Naive thymus-derived CD4-positive, alpha-beta T cell (primary cell): ENCODE results near the gene KRTAP4-4. TPM values are rescaled to one million over a fixed set of nuclear protein-coding genes. Genes with fewer than 3 reads are reported as not detected.
"Not testable (repeated sequence)": the region's sequence is repeated elsewhere in the genome, so short reads cannot be mapped to it uniquely, and the experiment has no call there.

Experiments
- ATAC-seq: fragments of 150-1000 bp; cut with Tn5 transposase; 2 replicates; pipeline ENCODE4 v1.10.0; 2021; ENCODE audit warnings: mild to moderate bottlenecking, moderate library complexity
- CTCF ChIA-PET: fragments of 350-600 bp; sonication (Branson Sonifier 250); formaldehyde crosslinking; loops from one replicate; lab custom pipeline; 2021; ENCODE audit warnings: antibody characterized with exemption; lab: Charles Lee
- POLR2A ChIA-PET: fragments of 350-600 bp; sonication (Branson Sonifier 250); formaldehyde crosslinking; loops from one replicate; lab custom pipeline; 2021; ENCODE audit warnings: antibody characterized with exemption, inconsistent platforms; lab: Charles Lee
- DNase-seq, 9 donors: peaks; one replicate each; pipeline versions ENCODE4 v3.0.0 to v3.0.0-alpha.2; 2020 to 2022; ENCODE audit warnings: mixed read lengths in 1 of 9
- H3K27ac ChIP-seq: one replicate; pipeline ENCODE4 v1.7.0; 2013; ENCODE audit warnings: mild to moderate bottlenecking, low read depth, low read length, moderate library complexity
- H3K27me3 ChIP-seq, 2 donors: one replicate each; pipeline ENCODE4 v1.7.0; 2013; ENCODE audit warnings: low read length in 2 of 2, mild to moderate bottlenecking in 2 of 2, moderate library complexity in 2 of 2; ENCODE audit not compliant: control insufficient read depth in 2 of 2, insufficient read depth in 2 of 2
- H3K36me3 ChIP-seq, 3 experiments: 1 replicate in 2 of 3; 2 replicates in 1 of 3; pipeline ENCODE4 v1.7.0; 2013; ENCODE audit warnings: low read length in 3 of 3, mild to moderate bottlenecking in 3 of 3, moderate library complexity in 1 of 3; ENCODE audit not compliant: insufficient read depth in 3 of 3, control insufficient read depth in 2 of 3
- H3K4me1 ChIP-seq, 2 donors: one replicate each; pipeline ENCODE4 v1.7.0; 2013; ENCODE audit warnings: low read length in 2 of 2, mild to moderate bottlenecking in 2 of 2, moderate library complexity in 1 of 2; ENCODE audit not compliant: control insufficient read depth in 2 of 2, insufficient read depth in 2 of 2
- H3K4me3 ChIP-seq: 2 replicates; pipeline ENCODE4 v1.7.0; 2013; ENCODE audit warnings: mild to moderate bottlenecking, low read length
- H3K9me3 ChIP-seq, 3 experiments: 1 replicate in 2 of 3; 2 replicates in 1 of 3; pipeline ENCODE4 v1.7.0; 2013; ENCODE audit warnings: low read length in 3 of 3; ENCODE audit not compliant: control insufficient read depth in 2 of 3
- H3K27ac Mint-ChIP-seq, 9 donors: one replicate each; pipeline ENCODE4 v1.8.0; 2020 to 2022; ENCODE audit warnings: mixed read lengths in 9 of 9, mild to moderate bottlenecking in 8 of 9, moderate library complexity in 5 of 9, inconsistent platforms in 2 of 9
- H3K27me3 Mint-ChIP-seq, 5 donors: one replicate each; pipeline ENCODE4 v1.8.0; 2021 to 2022; ENCODE audit warnings: mixed read lengths in 5 of 5, mild to moderate bottlenecking in 1 of 5
- H3K36me3 Mint-ChIP-seq, 5 donors: one replicate each; pipeline ENCODE4 v1.8.0; 2020 to 2022; ENCODE audit warnings: mixed read lengths in 5 of 5, mild to moderate bottlenecking in 3 of 5, inconsistent platforms in 1 of 5
- H3K4me1 Mint-ChIP-seq, 7 donors: one replicate each; pipeline ENCODE4 v1.8.0; 2020 to 2022; ENCODE audit warnings: mixed read lengths in 7 of 7, mild to moderate bottlenecking in 3 of 7, inconsistent platforms in 1 of 7
- H3K4me3 Mint-ChIP-seq, 10 donors: one replicate each; pipeline ENCODE4 v1.8.0; 2020 to 2022; ENCODE audit warnings: mild to moderate bottlenecking in 10 of 10, mixed read lengths in 10 of 10, moderate library complexity in 6 of 10, inconsistent platforms in 2 of 10
- H3K9me3 Mint-ChIP-seq, 11 donors: one replicate each; pipeline ENCODE4 v1.8.0; 2020 to 2022; ENCODE audit warnings: mixed read lengths in 11 of 11, mild to moderate bottlenecking in 4 of 11, inconsistent platforms in 1 of 11, moderate library complexity in 1 of 11
- intact Hi-C, 2 donors: fragments of 100-400 bp; cut with micrococcal nuclease; formaldehyde crosslinking; loops; one replicate each; pipeline ENCODE4 v1.15.1; 2023
- polyA plus RNA-seq, 2 donors: library from polyadenylated mRNA; unstranded; fragments of 300-500 nt; fragmentation: Illumina TruSeq; gene quantifications; one replicate each; pipeline ENCODE4 v1.2.3, GENCODE V29; 2021
- total RNA-seq, 6 experiments: library from RNA in 5 of 6; stranded (reverse) in 5 of 6; gene quantifications; 1 replicate in 5 of 6; 2 replicates in 1 of 6; pipeline ENCODE4 v1.2.3 and lab custom pipeline; 2021 to 2026

KRTAP4-4 gene
- total RNA-seq, result not detected
- not detected for polyA plus RNA-seq
- total RNA-seq (lab: John Stamatoyannopoulos, UW), result not detected

- H3K4me1 Mint-ChIP-seq, result peaks cover 0 to 8% (median 0%) of the 10 kb centered on the region in 7 donors
- Histone ChIP-seq H3K9me3 (no peaks in the 10 kb centered on the region), H3K27ac (no peak within 1 kb of the TSS), H3K27me3 (peaks cover 0 to 6% of the 10 kb centered on the region in 2 donors), H3K4me3 (no peak within 1 kb of the TSS), H3K4me1 (no peaks in the 10 kb centered on the region), H3K36me3 (no peaks in the 10 kb centered on the region)
- POLR2A ChIA-PET, result no interaction called here
- H3K4me3 Mint-ChIP-seq, result no peak within 1 kb of the TSS
- intact Hi-C loops, result loop anchor here in 1 of 2 donors (5.0 kb wide), 1 partner anchor 113 kb away; the partner anchor contains the start of gene KRTAP2-1
- H3K9me3 Mint-ChIP-seq, result no peaks in the 10 kb centered on the region
- H3K36me3 Mint-ChIP-seq, result peaks cover 0 to 4% (median 0%) of the 10 kb centered on the region in 5 donors
- peak within 1 kb of the TSS in 2 of 9 donors; percentile 43 to 74 for H3K27ac Mint-ChIP-seq
- no peak for DNase-seq
- peaks cover 0 to 25% (median 11%) of the 10 kb centered on the region in 5 donors for H3K27me3 Mint-ChIP-seq
- no peak for ATAC-seq
- CTCF ChIA-PET, result no interaction called here
These were observed at the start of gene KRTAP4-4 for GRCh38 chr17:41160648-41161047. TSS of gene KRTAP4-4 (minus strand) at chr17:41160748. CDS start at chr17:41160691, 57 bp downstream.

- H3K9me3 Mint-ChIP-seq, result peaks cover 0 to 8% (median 3%) of the 10 kb centered on the region in 11 donors
- H3K4me3 Mint-ChIP-seq, result no peak overlapping the region
- H3K27ac ChIP-seq, result no peak overlapping the region
- no peaks in the 10 kb centered on the region for H3K36me3 ChIP-seq
- H3K27ac Mint-ChIP-seq, result peak overlapping the region in 2 of 9 donors; percentile 10 to 52
- ATAC-seq (no peak), DNase-seq (no peak)
- ChIA-PET POLR2A (no interaction called here), CTCF (no interaction called here)
- no peaks in the 10 kb centered on the region for H3K4me1 ChIP-seq
- H3K36me3 Mint-ChIP-seq, result peaks cover 0 to 4% (median 0%) of the 10 kb centered on the region in 5 donors
- H3K27me3 ChIP-seq, result no peaks in the 10 kb centered on the region
- no peaks in the 10 kb centered on the region for H3K9me3 ChIP-seq
- intact Hi-C loops, result no loop called here
- no peaks in the 10 kb centered on the region for H3K4me1 Mint-ChIP-seq
- no peak overlapping the region for H3K4me3 ChIP-seq
- H3K27me3 Mint-ChIP-seq, result peaks cover 0 to 4% (median 0%) of the 10 kb centered on the region in 5 donors
These were observed 39.0 kb upstream of the KRTAP4-4 start for GRCh38 chr17:41199421-41200078.

DNA sequence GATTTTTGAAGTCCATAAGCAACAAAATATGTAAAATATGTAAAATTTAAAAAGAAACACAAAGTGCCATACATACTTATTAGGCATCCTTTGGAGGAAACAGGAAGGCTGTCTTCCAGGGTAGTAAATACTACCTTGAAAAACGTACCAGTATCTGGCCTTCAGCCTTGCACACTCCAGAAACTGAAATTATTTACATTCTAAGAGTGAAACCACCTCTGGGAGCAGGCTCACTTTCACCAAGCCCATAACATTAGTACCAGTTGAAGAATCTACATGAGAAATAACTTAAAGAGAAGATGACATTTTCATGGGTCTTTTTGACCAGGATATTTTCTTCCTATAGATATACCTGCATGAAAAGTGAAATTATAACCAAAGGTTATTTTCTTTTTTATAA is 35.5 kb upstream of the KRTAP4-4 start:
- POLR2A ChIA-PET, result no interaction called here
- Mint-ChIP-seq H3K36me3 (peaks cover 0 to 4% (median 0%) of the 10 kb centered on the region in 5 donors), H3K9me3 (peaks cover 0 to 10% (median 3%) of the 10 kb centered on the region in 11 donors), H3K4me3 (no peak overlapping the region), H3K4me1 (no peaks in the 10 kb centered on the region), H3K27ac (no peak overlapping the region), H3K27me3 (peaks cover 0 to 4% (median 1%) of the 10 kb centered on the region in 5 donors)
- Histone ChIP-seq H3K4me1 (no peaks in the 10 kb centered on the region), H3K36me3 (no peaks in the 10 kb centered on the region), H3K27ac (no peak overlapping the region), H3K9me3 (no peaks in the 10 kb centered on the region), H3K27me3 (no peaks in the 10 kb centered on the region), H3K4me3 (no peak overlapping the region)
- intact Hi-C loops, result no loop called here
- no peak for DNase-seq
- ATAC-seq, result no peak
- CTCF ChIA-PET, result interaction anchor here (0.7 kb wide), 1 partner anchor 29 kb away, joined by 3 read pairs; no protein-coding TSS in a partner anchor

DNA sequence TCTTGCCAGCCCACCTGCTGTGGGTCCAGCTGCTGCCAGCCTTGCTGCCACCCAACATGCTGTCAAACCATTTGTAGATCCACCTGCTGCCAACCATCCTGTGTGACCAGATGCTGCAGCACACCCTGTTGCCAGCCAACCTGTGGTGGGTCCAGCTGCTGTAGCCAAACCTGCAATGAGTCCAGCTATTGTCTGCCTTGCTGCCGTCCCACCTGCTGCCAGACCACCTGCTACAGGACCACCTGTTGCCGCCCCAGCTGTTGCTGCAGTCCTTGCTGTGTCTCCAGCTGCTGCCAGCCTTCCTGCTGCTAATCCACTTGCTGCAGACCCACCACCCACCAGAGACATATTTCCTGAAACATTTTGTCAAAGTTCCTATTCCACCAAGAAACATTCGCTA is 29.8 kb upstream of the KRTAP4-4 start:
- POLR2A ChIA-PET, result no interaction called here
- Mint-ChIP-seq H3K27me3 (peaks cover 0 to 17% (median 4%) of the 10 kb centered on the region in 5 donors), H3K9me3 (peaks cover 0 to 3% (median 0%) of the 10 kb centered on the region in 11 donors), H3K4me3 (no peak overlapping the region), H3K36me3 (peaks cover 0 to 3% (median 0%) of the 10 kb centered on the region in 5 donors), H3K4me1 (no peaks in the 10 kb centered on the region), H3K27ac (peak overlapping the region in 1 of 9 donors; percentile 37)
- Histone ChIP-seq H3K4me3 (no peak overlapping the region), H3K4me1 (no peaks in the 10 kb centered on the region), H3K36me3 (no peaks in the 10 kb centered on the region), H3K27ac (no peak overlapping the region), H3K9me3 (no peaks in the 10 kb centered on the region), H3K27me3 (no peaks in the 10 kb centered on the region)
- ATAC-seq (no peak), DNase-seq (no peak)
- CTCF ChIA-PET, result interaction anchor here (0.7 kb wide), 1 partner anchor 95 kb away, joined by 6 read pairs; no protein-coding TSS in a partner anchor
- intact Hi-C loops, result no loop called here

DNA sequence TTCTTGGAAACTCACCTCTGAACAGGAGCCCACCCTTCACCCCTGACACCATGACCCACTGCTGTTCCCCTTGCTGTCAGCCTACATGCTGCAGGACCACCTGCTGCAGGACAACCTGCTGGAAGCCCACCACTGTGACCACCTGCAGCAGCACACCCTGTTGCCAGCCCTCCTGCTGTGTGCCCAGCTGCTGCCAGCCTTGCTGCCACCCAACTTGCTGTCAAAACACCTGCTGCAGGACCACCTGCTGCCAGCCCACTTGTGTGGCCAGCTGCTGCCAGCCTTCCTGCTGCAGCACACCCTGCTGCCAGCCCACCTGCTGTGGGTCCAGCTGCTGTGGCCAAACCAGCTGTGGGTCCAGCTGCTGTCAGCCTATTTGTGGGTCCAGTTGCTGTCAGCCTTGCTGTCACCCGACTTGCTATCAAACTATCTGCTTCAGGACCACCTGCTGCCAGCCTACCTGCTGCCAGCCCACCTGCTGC is 29.3 kb upstream of the KRTAP4-4 start, which contains the start of gene KRTAP9-1:
Gene KRTAP9-1, plus strand, starts transcription at position 51 of the 482 bp plus-strand sequence. Its CDS starts 0 bp downstream, at position 51.
- H3K4me3 Mint-ChIP-seq, H3K9me3 ChIP-seq, H3K36me3 ChIP-seq, H3K27me3 ChIP-seq, H3K36me3 Mint-ChIP-seq, intact Hi-C loops, POLR2A ChIA-PET, H3K27ac ChIP-seq, H3K4me1 Mint-ChIP-seq, ATAC-seq, DNase-seq, H3K4me1 ChIP-seq, H3K9me3 Mint-ChIP-seq, H3K4me3 ChIP-seq: not testable (repeated sequence)
- CTCF ChIA-PET, result interaction anchor here (0.7 kb wide), 1 partner anchor 94 kb away, joined by 6 read pairs; no protein-coding TSS in a partner anchor
- peaks cover 0 to 17% (median 4%) of the 10 kb centered on the region in 5 donors for H3K27me3 Mint-ChIP-seq
- H3K27ac Mint-ChIP-seq, result peak within 1 kb of the TSS in 1 of 9 donors; percentile 37

DNA sequence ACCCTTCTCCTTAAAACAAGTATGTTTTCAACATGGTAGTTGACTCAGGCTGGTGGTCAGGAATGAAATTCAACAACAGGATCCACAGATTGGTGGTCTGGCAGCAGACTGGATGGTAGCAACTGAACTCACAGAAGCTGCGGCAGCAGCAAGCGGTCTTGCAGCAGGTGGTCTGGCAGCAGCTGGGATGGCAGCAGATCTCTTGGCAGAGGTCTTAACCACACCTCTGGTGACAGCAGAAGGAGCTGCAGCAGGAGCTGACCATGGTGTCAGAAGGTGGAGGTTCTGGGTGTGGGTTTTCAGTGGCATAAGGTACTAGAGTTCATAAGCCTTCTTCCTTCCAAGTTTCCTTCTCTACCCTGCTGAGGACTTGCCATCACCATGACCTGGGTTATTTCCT is 26.3 kb upstream of the KRTAP4-4 start:
- H3K27me3 Mint-ChIP-seq, result peaks cover 0 to 17% (median 4%) of the 10 kb centered on the region in 5 donors

More for the DNA sequence above, 26.3 kb upstream of the KRTAP4-4 start:
- Histone ChIP-seq H3K36me3 (no peaks in the 10 kb centered on the region), H3K4me3 (no peak overlapping the region), H3K9me3 (no peaks in the 10 kb centered on the region), H3K27ac (no peak overlapping the region), H3K4me1 (no peaks in the 10 kb centered on the region), H3K27me3 (no peaks in the 10 kb centered on the region)
- POLR2A ChIA-PET, result interaction anchor here (1.0 kb wide), 1 partner anchor 8 kb away, joined by 3 read pairs; no protein-coding TSS in a partner anchor
- intact Hi-C loops, result no loop called here
- H3K4me1 Mint-ChIP-seq, result no peaks in the 10 kb centered on the region
- CTCF ChIA-PET, result no interaction called here
- no peak overlapping the region for H3K27ac Mint-ChIP-seq
- DNase-seq (no peak), ATAC-seq (no peak)
- peaks cover 0 to 5% (median 0%) of the 10 kb centered on the region in 5 donors for H3K36me3 Mint-ChIP-seq
- H3K4me3 Mint-ChIP-seq, result no peak overlapping the region
- peaks cover 0 to 3% (median 0%) of the 10 kb centered on the region in 11 donors for H3K9me3 Mint-ChIP-seq
